ENCODE data around the gene MCL1. TPM values are rescaled to one million over a fixed set of nuclear protein-coding genes. Genes with fewer than 3 reads are reported as not detected.
"Not testable (repeated sequence)": the region's sequence is repeated elsewhere in the genome, so short reads cannot be mapped to it uniquely, and the experiment has no call there.

MCL1 gene
- total RNA-seq, 1 donor from 2014 or later = 159 TPM

DNA sequence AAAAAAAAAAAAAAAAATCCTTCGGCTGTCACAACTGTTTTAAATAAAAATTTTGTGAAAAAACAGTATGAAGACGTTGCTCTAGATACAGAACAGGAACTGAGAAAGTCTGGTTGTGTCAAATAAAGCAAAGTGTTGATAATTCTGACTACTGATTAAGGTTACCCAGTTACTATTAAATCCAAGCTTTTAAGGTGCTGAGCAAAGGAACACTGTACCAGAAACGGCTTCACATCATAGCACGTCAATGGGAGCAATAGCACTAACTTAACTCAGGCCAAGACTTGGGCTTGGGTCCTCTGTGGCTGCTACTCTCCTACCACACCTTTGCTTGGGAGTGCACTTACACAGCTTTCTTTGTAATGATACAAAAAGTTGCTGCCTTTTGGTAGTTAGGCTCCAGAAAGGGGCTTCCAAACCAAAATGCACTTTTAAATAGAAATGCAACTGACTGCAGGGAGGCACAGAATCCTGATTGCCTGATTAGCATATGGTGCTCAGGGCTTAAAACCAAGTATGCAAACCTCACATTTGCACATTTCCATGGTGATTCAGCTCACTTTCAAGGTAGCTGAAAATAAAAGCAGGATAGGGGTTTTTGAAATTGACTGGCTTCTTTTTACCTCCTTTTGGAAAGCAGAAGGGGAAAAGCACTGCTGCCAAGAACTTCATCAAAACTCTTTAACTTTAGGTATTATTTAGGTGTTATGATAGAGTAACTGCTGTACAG, 6.3 kb downstream of the MCL1 start:
- DNase-seq (ENCODE audit: low spot score) = no peak

DNA sequence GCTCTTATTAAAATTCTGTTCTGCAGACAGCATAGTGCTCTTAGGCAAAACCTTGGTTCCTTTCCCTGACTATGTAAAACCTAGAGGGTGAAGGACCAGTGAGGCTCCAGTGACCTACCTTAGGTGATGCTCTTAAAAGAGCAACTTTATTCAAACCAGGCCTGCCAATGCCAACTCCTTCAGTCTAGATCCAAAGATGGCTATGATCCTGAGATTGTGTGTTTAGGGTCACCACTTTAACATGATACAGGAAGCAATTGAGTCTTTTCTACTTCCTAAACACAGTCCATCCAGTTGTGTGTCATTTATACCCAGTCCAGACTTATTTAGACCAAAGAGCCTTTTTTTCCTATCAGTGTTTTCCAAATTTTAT, 10.8 kb downstream of the MCL1 start:
- DNase-seq (ENCODE audit: low spot score) = no peak

DNA sequence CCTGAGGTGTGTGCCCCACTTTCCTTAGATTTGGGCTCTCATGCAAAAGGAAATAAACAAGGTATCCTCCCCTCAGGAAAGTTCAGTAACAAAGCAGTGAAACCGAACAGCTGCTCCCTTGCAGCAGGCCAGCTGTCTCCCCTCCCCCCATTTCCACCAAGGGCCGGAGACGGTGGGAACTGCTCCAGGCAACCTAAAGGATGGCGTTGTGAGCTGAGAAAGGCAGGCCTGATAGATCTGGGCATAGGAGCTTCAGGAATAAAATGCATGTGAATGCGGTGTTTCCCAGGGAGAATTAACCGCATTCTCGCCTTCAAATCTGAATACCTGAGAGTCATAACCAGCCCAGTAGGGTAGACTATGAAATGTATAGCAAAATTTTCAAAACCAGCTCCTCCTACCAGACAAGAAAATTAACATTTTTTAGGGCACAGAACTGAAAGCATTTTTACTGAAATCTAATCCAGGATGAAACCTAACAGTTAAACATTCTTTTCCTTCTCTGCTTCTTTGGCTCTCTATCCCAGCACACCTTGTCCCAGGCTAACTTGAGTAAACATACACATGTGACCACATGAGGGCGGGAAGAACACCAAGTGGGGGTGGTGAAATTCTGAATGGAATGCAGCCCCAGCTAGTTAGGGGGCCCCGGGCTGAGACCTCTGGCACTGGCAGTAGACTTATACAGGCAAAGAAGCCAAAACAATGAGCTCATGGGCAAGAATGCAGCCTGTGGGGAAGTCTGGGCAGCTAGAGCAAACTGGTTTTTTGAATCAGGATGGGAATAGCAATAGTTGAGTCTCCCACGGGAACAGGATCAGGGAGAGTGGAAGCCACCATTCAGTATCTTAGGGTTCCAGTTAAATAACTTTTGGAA, 11.5 kb downstream of the MCL1 start:
- DNase-seq (ENCODE audit: low spot score) = peak; percentile 93

DNA sequence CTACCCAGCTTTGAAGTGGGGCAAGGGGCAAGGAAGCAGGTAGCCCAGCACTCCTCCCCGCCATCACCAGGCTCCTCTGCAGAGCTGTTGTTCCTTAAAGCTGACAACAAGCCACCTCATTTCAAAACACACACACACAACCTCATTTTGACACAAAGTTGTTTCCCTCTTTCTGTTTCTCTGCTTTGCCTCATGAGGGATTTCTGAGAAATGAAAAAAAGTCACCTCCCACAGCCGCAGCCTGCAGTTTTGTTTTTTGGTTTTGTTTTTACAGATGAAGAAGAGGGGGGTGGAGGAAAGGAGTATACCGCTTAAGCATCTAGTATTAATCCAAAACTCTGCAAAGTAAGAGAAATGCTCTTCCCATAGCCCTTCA, 12.1 kb downstream of the MCL1 start:
- DNase-seq (ENCODE audit: low spot score) = no peak

DNA sequence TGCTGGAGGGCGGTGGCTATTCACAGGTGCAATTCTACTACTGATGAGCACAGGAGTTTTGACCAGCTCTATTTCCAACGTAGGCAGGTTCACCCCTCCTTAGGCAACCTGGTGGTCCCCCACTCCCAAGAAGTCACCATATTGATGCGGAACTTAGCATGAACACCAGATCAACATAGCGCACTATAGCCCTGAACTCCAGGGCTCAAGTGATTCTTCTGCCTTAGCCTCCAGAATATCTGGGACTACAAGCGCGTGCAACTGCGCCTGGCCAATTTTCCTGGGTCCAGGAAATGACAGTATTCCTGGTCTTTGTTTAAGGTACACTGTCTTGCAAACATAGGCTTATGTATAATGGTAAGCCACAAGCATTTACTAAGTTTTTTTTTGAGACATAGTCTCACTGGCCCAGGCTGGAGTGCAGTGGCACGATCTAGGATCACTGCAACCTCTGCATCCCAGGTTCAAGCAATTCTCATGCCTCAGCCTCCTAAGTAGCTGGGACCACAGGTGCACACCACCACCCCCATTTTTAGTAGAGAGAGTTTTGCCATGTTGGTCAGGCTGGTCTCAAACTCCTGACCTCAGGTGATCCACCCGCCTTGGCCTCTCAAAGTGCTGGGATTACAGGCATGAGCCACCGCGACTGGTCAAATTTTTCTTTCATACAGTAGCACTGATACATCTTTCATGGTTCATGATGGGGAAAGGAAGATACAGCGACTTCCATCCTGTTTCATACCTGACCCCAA, 12.6 kb downstream of the MCL1 start:
- DNase-seq (ENCODE audit: low spot score) = no peak

DNA sequence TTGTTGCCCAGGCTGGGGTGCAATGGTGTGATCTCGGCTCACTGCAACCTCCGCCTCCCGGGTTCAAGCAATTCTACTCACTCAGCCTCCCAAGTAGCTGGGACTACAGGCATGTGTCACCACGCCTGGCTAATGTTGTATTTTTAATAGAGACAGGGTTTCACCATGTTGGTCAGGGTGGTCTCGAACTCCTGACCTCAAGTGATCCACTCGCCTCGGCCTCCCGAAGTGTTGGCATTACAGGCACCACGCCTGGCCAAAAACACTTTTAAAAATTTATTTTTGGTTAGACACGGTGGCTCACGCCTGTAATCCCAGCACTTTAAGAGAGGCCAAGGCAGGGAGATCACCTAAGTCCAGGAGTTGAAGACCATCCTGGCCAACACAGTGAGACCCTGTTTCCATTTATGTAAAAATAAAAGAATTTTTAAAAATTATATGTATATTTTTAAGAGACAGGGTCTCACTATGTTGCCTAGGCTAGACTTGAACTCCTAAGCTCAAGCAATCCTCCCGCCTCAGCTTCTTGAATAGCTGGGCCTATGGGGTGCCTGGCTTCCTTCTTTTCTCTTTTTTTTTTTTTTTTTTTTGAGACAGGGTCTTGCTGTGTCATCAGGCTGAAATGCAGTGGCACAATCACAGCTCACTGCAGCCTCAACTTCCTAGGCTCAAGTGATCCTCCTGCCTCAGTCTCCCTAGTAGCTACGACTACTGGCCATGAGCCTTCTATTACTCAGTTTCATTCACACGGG, 14.0 kb downstream of the MCL1 start:
- not testable (repeated sequence) for DNase-seq (ENCODE audit: low spot score)

DNA sequence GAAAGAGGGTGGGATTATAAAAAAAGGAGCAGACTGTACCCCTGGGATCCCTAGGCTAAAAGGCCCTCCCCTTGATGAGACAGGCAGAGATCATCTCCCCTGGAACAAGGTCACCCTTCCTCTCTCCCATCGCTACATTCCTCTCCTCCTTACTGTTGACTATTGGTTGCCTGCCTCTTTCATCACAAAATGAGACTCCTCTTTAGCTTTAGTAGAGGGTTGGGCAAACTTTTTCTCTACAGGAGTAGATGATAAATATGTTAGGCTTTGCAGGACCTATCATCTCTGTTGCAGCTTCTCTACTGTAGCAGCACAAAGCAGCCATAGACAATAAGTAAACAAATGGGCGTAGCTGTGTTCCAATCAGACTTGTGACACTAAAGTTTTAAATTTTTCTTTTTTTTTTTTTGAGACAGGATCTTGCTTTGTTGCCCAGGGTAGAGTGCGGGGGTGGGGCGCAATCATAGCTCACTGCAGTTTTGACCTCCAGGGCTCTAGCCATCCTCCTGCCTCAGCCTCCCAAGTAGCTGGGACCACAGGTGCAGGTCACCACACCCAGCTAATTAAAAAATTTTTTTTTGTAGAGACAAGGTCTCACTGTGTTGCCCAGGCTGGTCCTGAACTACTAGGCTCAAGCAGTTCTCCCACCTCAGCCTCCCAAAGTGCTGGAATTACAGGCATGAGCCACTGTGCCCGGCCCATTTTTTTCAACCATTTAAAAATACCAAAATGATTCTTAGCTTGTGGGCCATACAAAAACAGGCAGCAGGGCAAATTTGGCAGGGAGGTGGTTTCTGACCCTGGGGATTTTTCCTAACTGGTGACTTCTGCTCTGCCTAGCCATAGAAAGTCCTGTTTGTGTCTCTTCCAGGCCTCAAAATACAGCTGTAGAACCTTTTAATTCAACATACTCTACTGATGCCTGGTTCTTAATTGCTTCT, 15.1 kb downstream of the MCL1 start:
- no peak for DNase-seq (ENCODE audit: low spot score)

DNA sequence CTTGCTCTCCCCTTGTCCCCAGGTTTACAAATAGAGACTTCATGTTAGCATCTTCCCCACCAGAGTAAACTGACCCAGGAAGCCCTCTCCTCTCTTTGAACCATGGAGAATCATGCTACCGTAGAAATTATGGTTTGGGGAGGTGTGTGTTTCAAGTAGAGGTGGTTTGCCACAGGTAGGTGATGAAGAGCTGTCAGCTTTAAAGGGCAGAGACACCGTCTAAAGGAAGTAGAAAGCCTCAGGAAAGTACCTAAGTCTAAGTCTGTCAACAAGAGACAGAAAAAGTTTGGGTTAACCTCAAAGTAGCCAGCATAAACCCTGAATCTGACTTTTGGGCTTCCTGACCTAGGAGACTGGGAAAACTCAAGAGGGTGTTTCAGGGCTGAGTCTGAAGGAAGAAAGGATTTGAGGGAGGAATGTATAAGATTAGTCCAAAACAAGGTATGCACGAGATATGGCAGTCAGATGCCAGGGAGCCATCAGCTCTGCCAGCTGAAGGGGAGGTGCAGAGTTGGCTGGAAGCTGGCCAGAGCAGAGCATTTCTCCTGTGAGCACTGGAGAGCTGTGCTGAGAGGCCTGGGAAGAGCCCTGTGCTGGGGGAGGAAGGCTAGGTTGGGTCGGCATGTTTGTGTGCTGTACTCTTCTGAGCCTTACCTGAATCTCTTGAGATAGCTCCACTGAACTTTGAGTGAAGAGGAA, 15.9 kb downstream of the MCL1 start:
- DNase-seq (ENCODE audit: low spot score) = peak; percentile 65

DNA sequence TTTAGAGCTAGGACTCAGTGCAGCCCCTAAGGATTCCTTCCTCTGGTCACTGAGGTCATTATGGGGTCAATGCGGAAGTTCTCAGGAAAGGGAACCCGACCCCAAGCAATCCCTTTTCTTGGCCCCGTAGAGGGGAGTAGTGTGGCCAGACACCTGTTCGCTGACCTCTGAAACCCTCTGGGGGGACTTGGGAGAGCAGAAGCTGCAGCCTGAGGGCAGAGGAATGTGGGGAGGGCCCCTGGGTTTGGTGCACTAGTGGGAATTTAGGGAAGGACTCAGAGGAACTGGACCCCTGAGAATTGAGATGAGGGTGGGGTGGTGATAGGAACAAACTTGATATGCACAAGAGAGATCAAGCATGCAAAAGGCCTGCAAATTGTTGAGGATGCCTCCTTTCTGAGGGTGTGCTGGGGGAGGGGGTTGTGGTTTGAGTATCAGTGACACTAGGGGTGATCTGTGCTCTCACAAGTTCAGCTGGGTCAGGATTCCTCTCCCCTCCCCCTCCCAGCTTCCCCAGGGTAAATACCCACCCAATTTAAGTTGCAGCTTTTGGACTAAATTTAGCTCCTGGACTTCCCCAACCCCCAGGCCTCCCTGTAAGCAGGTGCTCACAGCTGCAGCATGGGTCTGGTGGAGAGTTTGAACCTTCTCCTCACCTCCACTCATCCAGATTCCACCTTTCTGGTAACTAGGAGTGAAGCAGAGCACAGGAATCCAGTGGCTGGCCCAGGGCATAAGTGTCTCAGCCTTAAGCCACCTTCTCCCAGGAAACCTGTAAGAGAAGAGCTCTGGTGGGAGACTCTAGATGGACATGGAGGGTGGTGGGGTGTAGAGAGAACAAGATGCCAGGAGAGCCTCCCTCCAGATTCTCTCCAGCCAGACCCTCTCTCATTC, 16.7 kb downstream of the MCL1 start:
- peak; percentile 61 for DNase-seq (ENCODE audit: low spot score)

DNA sequence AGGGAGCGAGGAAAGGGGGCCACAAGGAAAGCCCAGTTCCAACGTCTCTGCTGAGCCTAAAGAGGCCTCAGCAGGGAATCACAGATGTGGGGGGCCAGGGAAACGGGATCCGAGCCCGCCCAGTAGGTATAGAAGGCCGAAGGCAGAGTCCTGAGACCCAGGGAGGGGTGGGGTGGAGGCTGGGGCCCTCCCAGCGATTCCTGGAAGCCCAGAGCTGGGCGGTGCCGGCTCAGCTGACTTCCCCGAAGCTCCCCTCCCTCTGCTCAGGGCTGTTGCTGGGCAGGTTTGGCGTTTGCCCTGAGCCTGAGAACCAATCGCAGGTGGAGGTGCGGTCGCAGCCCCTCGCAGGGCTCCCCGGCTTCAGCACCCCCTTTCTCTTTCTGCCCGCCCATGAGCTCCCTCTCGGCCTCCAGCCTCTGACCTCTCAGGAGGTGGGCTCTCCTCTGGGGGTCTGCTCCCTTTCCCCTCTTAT, 17.4 kb downstream of the MCL1 start:
- peak; percentile 96 for DNase-seq (ENCODE audit: low spot score)

DNA sequence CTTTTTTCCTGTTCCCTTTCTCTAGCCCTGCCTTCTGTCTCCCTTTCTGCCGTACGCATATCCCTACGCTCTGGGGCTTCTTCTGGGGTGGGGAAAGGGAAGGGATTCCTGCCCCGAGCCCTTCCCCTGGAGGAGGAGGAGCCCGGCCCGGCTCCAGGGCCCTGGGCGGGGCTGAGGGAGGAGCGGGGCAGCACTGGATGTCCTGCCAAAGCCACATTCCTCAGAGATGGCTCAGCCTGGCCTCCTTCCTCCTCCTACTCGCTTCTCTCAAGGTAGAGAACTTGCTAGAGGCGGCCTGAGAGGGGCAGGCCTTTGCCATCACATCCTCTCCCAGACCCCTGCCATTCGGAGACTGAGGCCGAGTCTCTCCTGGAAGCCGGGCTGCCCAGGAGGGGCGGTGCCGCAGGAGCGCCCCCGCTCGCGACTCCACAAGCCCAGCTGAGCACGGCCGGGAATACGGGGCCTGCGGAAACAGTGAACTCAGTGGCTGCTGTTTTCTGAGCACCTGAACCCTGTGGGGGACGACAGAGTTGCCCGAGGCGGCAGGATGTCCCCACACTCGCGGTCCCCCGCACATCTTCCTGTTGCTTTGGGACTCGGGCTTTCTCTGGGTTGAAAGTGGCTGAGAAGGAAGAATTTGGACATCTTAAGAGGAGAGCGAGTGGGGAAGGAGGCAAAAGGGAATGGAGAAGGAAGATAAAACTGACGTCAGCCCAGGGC, 18.0 kb downstream of the MCL1 start:
- DNase-seq (ENCODE audit: low spot score) = peak; percentile 96

DNA sequence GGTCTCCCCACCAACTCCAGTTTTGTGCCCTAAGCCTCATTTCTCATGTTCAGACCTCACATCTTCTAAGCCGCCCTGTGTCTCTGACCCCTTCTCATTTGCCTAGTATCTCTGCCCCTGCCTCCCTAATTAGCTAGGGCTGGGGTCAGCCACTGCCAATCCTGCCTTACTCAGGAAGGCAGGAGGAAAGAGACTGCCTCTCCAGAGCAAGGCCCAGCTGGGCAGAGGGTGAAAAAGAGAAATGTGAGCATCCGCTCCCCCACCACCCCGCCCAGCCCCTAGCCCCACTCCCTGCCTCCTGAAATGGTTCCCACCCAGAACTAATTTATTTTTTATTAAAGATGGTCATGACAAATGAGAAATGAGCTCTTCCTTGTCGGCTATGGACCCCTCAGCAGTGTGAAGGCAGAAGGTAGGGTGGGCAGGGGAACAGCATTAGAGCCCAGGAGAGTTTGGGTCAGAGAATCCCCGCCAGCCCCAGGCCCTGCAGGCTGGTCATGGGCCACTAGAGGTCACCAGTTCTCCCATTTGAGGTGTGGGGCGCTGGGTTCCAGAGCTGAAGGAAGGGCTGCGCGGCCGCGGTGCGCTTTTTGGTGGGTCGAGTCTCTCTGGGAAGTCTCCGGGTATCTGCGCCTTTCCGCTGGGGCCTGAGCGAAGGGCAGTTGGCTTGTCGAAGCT, 18.7 kb downstream of the MCL1 start:
- peak; percentile 93 for DNase-seq (ENCODE audit: low spot score)

DNA sequence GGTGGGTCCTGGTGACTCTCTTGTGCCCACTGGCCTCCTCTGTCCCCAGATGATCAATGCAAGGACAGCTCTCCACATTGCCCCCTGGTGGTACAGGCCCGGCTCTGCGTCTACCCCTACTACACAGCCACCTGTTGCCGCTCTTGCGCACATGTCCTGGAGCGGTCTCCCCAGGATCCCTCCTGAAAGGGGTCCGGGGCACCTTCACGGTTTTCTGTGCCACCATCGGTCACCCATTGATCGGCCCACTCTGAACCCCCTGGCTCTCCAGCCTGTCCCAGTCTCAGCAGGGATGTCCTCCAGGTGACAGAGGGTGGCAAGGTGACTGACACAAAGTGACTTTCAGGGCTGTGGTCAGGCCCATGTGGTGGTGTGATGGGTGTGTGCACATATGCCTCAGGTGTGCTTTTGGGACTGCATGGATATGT, 19.4 kb downstream of the MCL1 start:
- DNase-seq (ENCODE audit: low spot score) = peak; percentile 86

DNA sequence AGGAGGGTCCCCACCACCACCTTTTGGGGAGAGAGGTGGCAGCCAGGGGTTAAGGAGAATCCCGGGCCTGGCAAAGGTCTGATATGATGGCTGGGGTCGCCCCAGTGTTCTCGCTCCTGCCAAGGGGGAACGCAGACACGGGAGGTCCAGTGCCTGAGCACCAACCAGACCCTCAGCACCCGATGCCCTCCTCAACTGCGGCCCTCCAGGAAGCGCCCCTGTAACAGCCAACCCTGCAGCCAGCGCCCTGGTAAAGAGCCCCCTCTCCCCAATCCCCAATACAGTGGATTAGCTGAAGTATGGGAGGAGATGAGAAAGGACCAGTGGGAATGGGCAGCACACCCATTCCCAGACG, 19.8 kb downstream of the MCL1 start:
- DNase-seq (ENCODE audit: low spot score) = no peak

DNA sequence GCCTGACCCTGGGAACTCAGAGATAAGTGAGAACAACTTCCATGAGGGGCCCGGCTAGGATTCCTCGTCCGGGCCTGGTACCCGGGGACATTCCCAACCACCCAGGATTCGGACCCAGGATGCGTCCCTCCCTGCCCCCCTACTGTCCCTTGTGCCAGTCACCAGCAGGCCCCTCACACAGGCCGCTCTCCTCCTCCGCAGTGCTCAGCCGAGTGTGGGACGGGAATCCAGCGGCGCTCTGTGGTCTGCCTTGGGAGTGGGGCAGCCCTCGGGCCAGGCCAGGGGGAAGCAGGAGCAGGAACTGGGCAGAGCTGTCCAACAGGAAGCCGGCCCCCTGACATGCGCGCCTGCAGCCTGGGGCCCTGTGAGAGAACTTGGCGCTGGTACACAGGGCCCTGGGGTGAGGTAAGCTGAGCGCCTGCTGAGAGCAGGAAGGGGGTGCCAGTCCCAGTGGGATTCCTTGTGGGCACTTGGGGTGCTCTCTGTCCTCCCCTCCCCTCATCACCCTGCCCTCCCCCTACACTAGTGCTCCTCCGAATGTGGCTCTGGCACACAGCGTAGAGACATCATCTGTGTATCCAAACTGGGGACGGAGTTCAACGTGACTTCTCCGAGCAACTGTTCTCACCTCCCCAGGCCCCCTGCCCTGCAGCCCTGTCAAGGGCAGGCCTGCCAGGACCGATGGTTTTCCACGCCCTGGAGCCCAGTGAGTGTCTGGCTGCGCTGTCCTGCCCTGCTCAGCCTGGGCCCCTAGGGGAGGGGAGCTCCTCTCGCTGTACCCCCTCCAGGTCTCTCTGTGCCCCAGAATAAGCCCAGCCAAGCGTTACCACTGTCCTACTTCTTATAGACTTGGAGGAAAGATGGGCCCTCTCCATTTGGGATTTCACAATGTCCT, 20.4 kb downstream of the MCL1 start:
- DNase-seq (ENCODE audit: low spot score) = no peak

DNA sequence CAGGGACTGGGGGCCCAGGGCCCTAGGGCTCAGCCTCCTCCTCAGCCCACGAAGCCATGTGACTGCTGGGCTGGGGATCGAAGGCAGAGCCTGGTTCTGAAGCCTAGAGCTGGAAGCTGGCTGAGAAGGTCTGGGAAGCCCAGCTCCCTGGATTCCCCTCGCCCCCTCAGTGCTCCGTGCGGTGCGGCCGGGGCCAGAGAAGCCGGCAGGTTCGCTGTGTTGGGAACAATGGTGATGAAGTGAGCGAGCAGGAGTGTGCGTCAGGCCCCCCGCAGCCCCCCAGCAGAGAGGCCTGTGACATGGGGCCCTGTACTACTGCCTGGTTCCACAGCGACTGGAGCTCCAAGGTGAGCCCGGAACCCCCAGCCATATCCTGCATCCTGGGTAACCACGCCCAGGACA, 21.1 kb downstream of the MCL1 start:
- DNase-seq (ENCODE audit: low spot score) = no peak

DNA sequence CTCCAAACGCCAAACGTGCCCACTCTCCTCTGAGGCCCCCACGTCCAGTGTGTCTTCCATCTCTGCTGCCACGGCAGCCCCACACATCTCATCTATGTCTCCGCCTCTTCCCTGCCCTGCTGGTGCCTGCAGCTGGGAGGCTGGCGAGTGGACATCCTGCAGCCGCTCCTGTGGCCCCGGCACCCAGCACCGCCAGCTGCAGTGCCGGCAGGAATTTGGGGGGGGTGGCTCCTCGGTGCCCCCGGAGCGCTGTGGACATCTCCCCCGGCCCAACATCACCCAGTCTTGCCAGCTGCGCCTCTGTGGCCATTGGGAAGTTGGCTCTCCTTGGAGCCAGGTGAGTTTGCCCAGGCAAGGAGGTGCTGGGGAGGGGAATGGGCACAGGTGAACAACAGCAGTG, 21.6 kb downstream of the MCL1 start:
- no peak for DNase-seq (ENCODE audit: low spot score)
